GM19351 (cell line): ENCODE results near the gene DDX11.
"Not testable (repeated sequence)": the region's sequence is repeated elsewhere in the genome, so short reads cannot be mapped to it uniquely, and the experiment has no call there.

Source experiments
- ATAC-seq: cut with Tn5 transposase; IDR thresholded peaks from one replicate; pipeline ENCODE4 v1.9.1; 2021; ENCODE audit warnings: mild to moderate bottlenecking, moderate library complexity; ENCODE audit not compliant: unreplicated experiment

DDX11 gene

GRCh38 chr12:31098363-31098762, 24.7 kb downstream of the DDX11 start:
- ATAC-seq = not testable (repeated sequence)

- not testable (repeated sequence) for ATAC-seq
These were observed 25.1 kb downstream of the DDX11 start for GRCh38 chr12:31098771-31099170.

- not testable (repeated sequence) for ATAC-seq
These were observed 25.8 kb downstream of the DDX11 start for GRCh38 chr12:31099434-31099833.

- ATAC-seq = peak; percentile 95
These were observed 27.0 kb downstream of the DDX11 start for GRCh38 chr12:31100503-31101208.

- not testable (repeated sequence) for ATAC-seq
These were observed 28.5 kb downstream of the DDX11 start for GRCh38 chr12:31102125-31102524.

GRCh38 chr12:31102596-31102995, 28.9 kb downstream of the DDX11 start:
- ATAC-seq = not testable (repeated sequence)

GRCh38 chr12:31103561-31103975, 29.9 kb downstream of the DDX11 start:
- not testable (repeated sequence) for ATAC-seq

- ATAC-seq = not testable (repeated sequence)
These were observed 30.6 kb downstream of the DDX11 start for GRCh38 chr12:31104220-31104619.

GRCh38 chr12:31104773-31105172, 31.1 kb downstream of the DDX11 start:
- not testable (repeated sequence) for ATAC-seq

- no peak for ATAC-seq
These were observed 32.0 kb downstream of the DDX11 start for GRCh38 chr12:31105668-31106067.

- ATAC-seq = no peak
These were observed 32.6 kb downstream of the DDX11 start for GRCh38 chr12:31106101-31106803.

GRCh38 chr12:31109773-31110172, 36.1 kb downstream of the DDX11 start:
- not testable (repeated sequence) for ATAC-seq

GRCh38 chr12:31110263-31110662, 36.6 kb downstream of the DDX11 start:
- ATAC-seq = not testable (repeated sequence)

GRCh38 chr12:31115092-31115601, 41.5 kb downstream of the DDX11 start:
- not testable (repeated sequence) for ATAC-seq

- peak; percentile 13 for ATAC-seq
These were observed 43.2 kb downstream of the DDX11 start for GRCh38 chr12:31116846-31117202.

GRCh38 chr12:31117203-31118011, 43.7 kb downstream of the DDX11 start:
- peak; percentile 75 for ATAC-seq

- peak; percentile 52 for ATAC-seq
These were observed 44.9 kb downstream of the DDX11 start for GRCh38 chr12:31118347-31119191.

GRCh38 chr12:31119192-31119802, 45.6 kb downstream of the DDX11 start:
- ATAC-seq = no peak

- ATAC-seq = no peak
These were observed 46.1 kb downstream of the DDX11 start for GRCh38 chr12:31119803-31120211.
